Prostate gland (tissue), 2 donors: Measurements from ENCODE around the gene TARBP1. TPM values are rescaled to one million over a fixed set of nuclear protein-coding genes. Genes with fewer than 3 reads are reported as not detected.

ENCODE experiments used
- DNase-seq: peaks from one replicate; pipeline ENCODE4 v3.0.0-alpha.2; 2019; ENCODE audit warnings: low spot score
- H3K27ac ChIP-seq, 2 donors: fragments of 200-600 bp; sonication (generic); 2 replicates each; pipeline ENCODE4 v1.5.1; 2017 to 2019
- H3K27me3 ChIP-seq: fragments of 200-600 bp; sonication (generic); replicated peaks from 2 replicates; pipeline ENCODE4 v1.5.1; 2019; ENCODE audit not compliant: insufficient read depth
- H3K36me3 ChIP-seq, 2 donors: fragments of 200-600 bp; sonication (generic); 1 replicate in 1 of 2; 2 replicates in 1 of 2; pipeline versions ENCODE4 v1.5.1 to v1.8.1; 2017 to 2019
- H3K4me1 ChIP-seq: fragments of 200-600 bp; sonication (generic); replicated peaks from 2 replicates; pipeline ENCODE4 v1.5.1; 2019
- H3K4me3 ChIP-seq, 2 donors: fragments of 200-600 bp; sonication (generic); 2 replicates each; pipeline ENCODE4 v1.5.1; 2017 to 2019
- H3K9me3 ChIP-seq: fragments of 200-600 bp; sonication (generic); 2 replicates; pipeline ENCODE4 v1.5.1; 2017
- POLR2A ChIP-seq: fragments of 450-650 bp; IDR thresholded peaks from one replicate; pipeline ENCODE4 v1.6.1; 2016; ENCODE audit warnings: antibody characterized with exemption, mild to moderate bottlenecking
- POLR2AphosphoS5 ChIP-seq: sonication (generic); formaldehyde crosslinking; IDR thresholded peaks from one replicate; pipeline ENCODE4 v1.6.1; 2017; ENCODE audit warnings: antibody characterized with exemption
- WGBS: methylation state at CpG from one replicate; pipeline ENCODE4 v1.1.5; 2018; 5-methylcytosine and 5-hydroxymethylcytosine counted together
- intact Hi-C: fragments of 100-400 bp; cut with DNase I; formaldehyde crosslinking; loops from one replicate; pipeline ENCODE4 v1.14.2; 2022
- total RNA-seq, 2 donors: library from RNA; depleted of rRNA; stranded (reverse); fragments of >200 nt; gene quantifications; one replicate each; pipeline ENCODE4 v1.1.0, GENCODE V29; 2016
- TF ChIP-seq, protein P1 (sequence below), 4 experiments: fragments of 200-600 bp in 2 of 4; fragments of 450-650 bp in 2 of 4; sonication (generic) in 2 of 4; IDR thresholded peaks; 1 replicate in 3 of 4; 2 replicates in 1 of 4; pipeline ENCODE4 v1.5.1; 2016 to 2019; ENCODE audit warnings: antibody characterized with exemption in 4 of 4, mild to moderate bottlenecking in 2 of 4, moderate library complexity in 2 of 4

Gene TARBP1
- total RNA-seq, 2 donors from 2014 or later = 24.8 to 33.0 TPM

GRCh38 chr1:234525099-234525799 lies 46.3 kb upstream of the TARBP1 start:
- intact Hi-C loops = no loop called here
- no peaks in the 10 kb centered on the region for H3K9me3 ChIP-seq
- peak overlapping the region; percentile 91 to 93 for H3K27ac ChIP-seq
- TF ChIP-seq POLR2AphosphoS5 = no peak
- TF ChIP-seq, protein P1, sequence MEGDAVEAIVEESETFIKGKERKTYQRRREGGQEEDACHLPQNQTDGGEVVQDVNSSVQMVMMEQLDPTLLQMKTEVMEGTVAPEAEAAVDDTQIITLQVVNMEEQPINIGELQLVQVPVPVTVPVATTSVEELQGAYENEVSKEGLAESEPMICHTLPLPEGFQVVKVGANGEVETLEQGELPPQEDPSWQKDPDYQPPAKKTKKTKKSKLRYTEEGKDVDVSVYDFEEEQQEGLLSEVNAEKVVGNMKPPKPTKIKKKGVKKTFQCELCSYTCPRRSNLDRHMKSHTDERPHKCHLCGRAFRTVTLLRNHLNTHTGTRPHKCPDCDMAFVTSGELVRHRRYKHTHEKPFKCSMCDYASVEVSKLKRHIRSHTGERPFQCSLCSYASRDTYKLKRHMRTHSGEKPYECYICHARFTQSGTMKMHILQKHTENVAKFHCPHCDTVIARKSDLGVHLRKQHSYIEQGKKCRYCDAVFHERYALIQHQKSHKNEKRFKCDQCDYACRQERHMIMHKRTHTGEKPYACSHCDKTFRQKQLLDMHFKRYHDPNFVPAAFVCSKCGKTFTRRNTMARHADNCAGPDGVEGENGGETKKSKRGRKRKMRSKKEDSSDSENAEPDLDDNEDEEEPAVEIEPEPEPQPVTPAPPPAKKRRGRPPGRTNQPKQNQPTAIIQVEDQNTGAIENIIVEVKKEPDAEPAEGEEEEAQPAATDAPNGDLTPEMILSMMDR (IDR thresholded peaks at IDR 0.05) = no peak
- no peak for TF ChIP-seq POLR2A
- WGBS = 91% methylated on average over 5 of the region's 5 CpGs
- no peak for DNase-seq
- no peaks in the 10 kb centered on the region for H3K36me3 ChIP-seq
- H3K27me3 ChIP-seq = no peaks in the 10 kb centered on the region
- peaks cover 11% of the 10 kb centered on the region for H3K4me1 ChIP-seq
- H3K4me3 ChIP-seq = no peak overlapping the region

DNA sequence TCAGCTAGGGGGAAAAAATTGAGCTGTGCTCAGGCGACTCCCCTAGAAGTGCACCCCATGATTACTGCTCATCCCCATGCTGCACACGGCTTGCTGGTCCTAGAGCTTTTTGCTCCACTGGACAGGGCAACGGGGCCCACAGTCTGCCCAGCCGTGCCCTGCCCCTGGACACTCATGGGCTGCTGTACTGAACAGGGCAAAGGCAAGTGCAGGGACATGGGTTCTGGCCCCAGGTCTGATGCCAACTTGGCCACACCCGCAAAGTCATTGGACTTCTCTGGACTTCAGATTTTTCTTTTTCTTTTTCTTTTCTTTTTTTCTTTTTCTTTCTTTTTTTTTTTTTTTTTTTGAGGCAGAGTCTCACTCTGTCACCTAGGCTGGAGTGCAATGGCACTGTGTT lies 42.9 kb upstream of the TARBP1 start:
- no peak for DNase-seq
- TF ChIP-seq POLR2A (no peak), POLR2AphosphoS5 (no peak)
- TF ChIP-seq, protein P1 (IDR thresholded peaks at IDR 0.05) = no peak
- H3K27ac ChIP-seq = no peak overlapping the region
- no peaks in the 10 kb centered on the region for H3K27me3 ChIP-seq
- intact Hi-C loops = no loop called here
- peaks cover 11% of the 10 kb centered on the region for H3K4me1 ChIP-seq
- 97% methylated on average over 5 of the region's 5 CpGs for WGBS
- no peak overlapping the region for H3K4me3 ChIP-seq
- H3K9me3 ChIP-seq = no peaks in the 10 kb centered on the region
- no peaks in the 10 kb centered on the region for H3K36me3 ChIP-seq

- no peaks in the 10 kb centered on the region for H3K36me3 ChIP-seq
- no peak overlapping the region for H3K4me3 ChIP-seq
- no peaks in the 10 kb centered on the region for H3K27me3 ChIP-seq
- no peak overlapping the region for H3K27ac ChIP-seq
- peaks cover 11% of the 10 kb centered on the region for H3K4me1 ChIP-seq
- 83% methylated on average over 6 of the region's 6 CpGs for WGBS
- DNase-seq = no peak
- no peaks in the 10 kb centered on the region for H3K9me3 ChIP-seq
- TF ChIP-seq, protein P1 (IDR thresholded peaks at IDR 0.05) = no peak
- TF ChIP-seq POLR2AphosphoS5 = no peak
- TF ChIP-seq POLR2A = no peak
- intact Hi-C loops = no loop called here
These were observed 42.2 kb upstream of the TARBP1 start for GRCh38 chr1:234520908-234521817.

- Histone ChIP-seq H3K4me3 (no peak overlapping the region), H3K4me1 (peaks cover 11% of the 10 kb centered on the region), H3K36me3 (no peaks in the 10 kb centered on the region), H3K27ac (no peak overlapping the region), H3K27me3 (no peaks in the 10 kb centered on the region), H3K9me3 (no peaks in the 10 kb centered on the region)
- WGBS = 96% methylated on average over 10 of the region's 10 CpGs
- TF ChIP-seq POLR2AphosphoS5 (no peak), POLR2A (no peak)
- TF ChIP-seq, protein P1 (IDR thresholded peaks at IDR 0.05) = no peak
- no peak for DNase-seq
- intact Hi-C loops = no loop called here
These were observed 40.5 kb upstream of the TARBP1 start for GRCh38 chr1:234519506-234519905.
